ENCODE data around the gene PDRG1.

DNA sequence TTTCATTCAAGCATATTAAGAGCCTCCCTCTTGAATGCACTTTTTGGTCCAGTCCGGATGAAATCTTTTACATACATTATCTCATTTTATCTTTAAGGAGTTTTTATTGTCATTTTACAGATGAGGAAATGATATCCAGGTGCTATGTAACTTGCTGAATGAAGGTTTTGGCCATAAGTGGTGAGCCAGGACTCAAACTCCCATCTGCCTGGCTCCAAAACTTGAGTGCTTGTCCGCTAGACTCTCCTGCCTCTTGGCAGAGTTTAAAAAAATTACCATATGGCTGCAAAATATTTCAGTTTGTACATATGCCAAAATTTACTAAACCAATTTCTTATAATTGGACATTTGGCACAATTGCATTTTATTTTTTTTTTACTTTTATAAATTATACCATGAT lies 12.2 kb downstream of the PDRG1 start:
- no peak for TF ChIP-seq YY1 (IDR thresholded peaks at IDR 0.05; ENCODE audit: insufficient read depth, insufficient read length)
- no peak for TF ChIP-seq ZNF274 (IDR thresholded peaks at IDR 0.05; ENCODE audit: low read depth, low read length)
- no peak for TF ChIP-seq SUZ12 (IDR thresholded peaks at IDR 0.05; ENCODE audit: extremely low read depth, insufficient read depth, insufficient read length)

All from NT2/D1 (cell line).